GM10248 (cell line): ENCODE measurements around the gene TMEM60.

Experiments
- CTCF ChIA-PET: fragments of 300-600 bp; sonication (Branson Sonifier 250); formaldehyde crosslinking; extraction: SDS; loops from one replicate; lab custom pipeline; 2021; ENCODE audit warnings: antibody characterized with exemption; lab: Yijun Ruan, JAX
- POLR2A ChIA-PET: fragments of 350-650 bp; sonication (Branson Sonifier 250); formaldehyde crosslinking; extraction: SDS; loops from one replicate; lab custom pipeline; 2020; ENCODE audit warnings: antibody characterized with exemption; lab: Yijun Ruan, JAX
- DNase-seq: peaks from one replicate; pipeline ENCODE4 v3.0.0; 2012; ENCODE audit errors: extremely low spot score
- CTCF ChIP-seq: IDR thresholded peaks from 2 replicates; pipeline ENCODE4 v1.5.1; 2012; ENCODE audit warnings: mild to moderate bottlenecking, low read depth; ENCODE audit errors: extremely low read depth, missing control alignments, control extremely low read depth

The TMEM60 gene

DNA sequence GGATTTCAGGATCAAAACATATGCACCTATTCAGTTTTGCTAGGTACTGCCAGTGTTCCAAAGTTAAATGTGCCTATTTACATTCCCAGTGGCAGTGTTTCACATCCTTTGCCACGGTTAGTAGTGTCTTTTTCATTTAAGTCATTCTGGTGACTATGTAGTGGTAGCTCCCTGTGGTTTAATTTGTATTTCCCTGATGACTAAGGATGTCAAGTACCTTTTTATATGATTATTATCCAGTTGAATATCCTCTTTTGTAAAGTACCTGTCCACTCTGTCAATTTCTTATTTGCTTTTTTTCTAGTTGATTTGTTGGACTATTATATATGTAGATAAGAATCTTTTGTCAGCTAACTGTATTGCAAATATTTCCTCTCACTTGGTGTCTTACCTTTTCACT, 45.1 kb downstream of the TMEM60 start:
- TF ChIP-seq CTCF = no peak
- DNase-seq = no peak
- ChIA-PET POLR2A (no interaction called here), CTCF (interaction anchor here (1.0 to 2.6 kb wide), 3 partner anchors 56 to 101 kb away, joined by 3 to 7 read pairs (median 3); no protein-coding TSS in a partner anchor)

GRCh38 chr7:77752016-77752415, 46.2 kb downstream of the TMEM60 start:
- no peak for DNase-seq
- POLR2A ChIA-PET = no interaction called here
- CTCF ChIA-PET = interaction anchor here (2.6 kb wide), 1 partner anchor 100 kb away, joined by 7 read pairs; no protein-coding TSS in a partner anchor
- no peak for TF ChIP-seq CTCF

- TF ChIP-seq CTCF = no peak
- ChIA-PET POLR2A (no interaction called here), CTCF (interaction anchor here (0.8 to 5.4 kb wide), 4 partner anchors 10 to 89 kb away, joined by 3 to 30 read pairs (median 6); no protein-coding TSS in a partner anchor)
- DNase-seq = no peak
These were observed 50.5 kb downstream of the TMEM60 start for GRCh38 chr7:77747718-77748117.

DNA sequence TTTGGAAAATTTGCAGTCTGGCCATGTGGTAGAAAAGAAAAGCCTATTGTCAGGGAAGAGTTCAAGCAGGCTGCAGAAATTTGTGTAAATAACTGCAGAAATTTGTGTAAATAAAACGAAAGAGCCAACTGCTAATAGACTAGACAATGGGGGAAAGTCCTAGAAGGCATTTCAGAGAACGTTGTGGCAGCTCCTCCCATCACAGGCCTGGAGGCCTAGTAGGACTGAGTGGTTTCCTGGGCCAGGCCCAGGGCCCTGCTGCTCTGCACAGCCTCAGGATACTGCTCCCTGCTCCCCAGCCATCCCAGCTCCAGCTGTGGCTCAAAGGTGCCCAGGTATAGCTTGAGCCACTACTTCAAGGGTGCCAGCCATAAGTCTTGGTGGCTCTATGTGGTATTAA, 51.1 kb downstream of the TMEM60 start:
- no peak for TF ChIP-seq CTCF
- DNase-seq = no peak
- CTCF ChIA-PET = interaction anchor here (0.8 to 5.4 kb wide), 4 partner anchors 10 to 89 kb away, joined by 3 to 30 read pairs (median 6); no protein-coding TSS in a partner anchor
- POLR2A ChIA-PET = no interaction called here

DNA sequence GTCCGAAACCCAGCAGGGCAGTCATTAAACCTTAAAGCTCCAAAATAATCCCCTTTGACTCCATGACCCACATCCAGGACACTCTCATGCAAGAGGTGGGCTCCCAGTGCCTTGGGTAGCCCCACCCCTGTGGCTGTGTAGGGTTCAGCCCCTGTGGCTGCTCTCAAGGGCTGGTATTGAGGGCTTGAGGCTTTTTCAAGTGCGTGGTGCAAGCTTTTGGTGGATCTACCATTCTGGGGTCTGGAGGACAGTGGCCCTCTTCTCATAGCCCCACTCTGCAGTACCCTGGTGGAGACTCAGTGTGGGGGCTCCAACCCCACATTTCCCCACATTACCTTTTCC, 51.4 kb downstream of the TMEM60 start:
- TF ChIP-seq CTCF = no peak
- CTCF ChIA-PET = interaction anchor here (0.8 to 5.4 kb wide), 3 partner anchors 11 to 19 kb away, joined by 3 to 30 read pairs (median 8); no protein-coding TSS in a partner anchor
- POLR2A ChIA-PET = no interaction called here

GRCh38 chr7:77746164-77746823, 51.9 kb downstream of the TMEM60 start:
- ChIA-PET POLR2A (no interaction called here), CTCF (interaction anchor here (0.8 to 5.4 kb wide), 4 partner anchors 11 to 89 kb away, joined by 3 to 30 read pairs (median 6); no protein-coding TSS in a partner anchor)
- TF ChIP-seq CTCF = no peak
- no peak for DNase-seq

More for the DNA sequence above, 51.4 kb downstream of the TMEM60 start:
- no peak for DNase-seq
